ENCODE data around the gene OPN1MW3. TPM values are rescaled to one million over a fixed set of nuclear protein-coding genes. Genes with fewer than 3 reads are reported as not detected.

Gene OPN1MW3
- polyA plus RNA-seq, 1 donor from 2014 or later = not detected

- Histone ChIP-seq H2AFZ (ENCODE audit: low read depth, low read length) (no peak overlapping the region), H3K9me2 (ENCODE audit: insufficient read depth, low read length) (no peaks in the 10 kb centered on the region), H3K9me3 (ENCODE audit: low read length) (no peaks in the 10 kb centered on the region), H3K36me3 (ENCODE audit: insufficient read depth, low read length) (no peaks in the 10 kb centered on the region), H3K27me3 (ENCODE audit: insufficient read depth, low read depth, low read length) (no peaks in the 10 kb centered on the region), H3K9ac (ENCODE audit: low read length) (no peak overlapping the region), H3K27ac (ENCODE audit: low read length) (no peak overlapping the region), H3K4me3 (ENCODE audit: low read length) (no peak overlapping the region), H3K4me2 (ENCODE audit: low read length) (no peak overlapping the region), H3F3A (ENCODE audit: insufficient read depth, low read length, poor library complexity, severe bottlenecking) (no peaks in the 10 kb centered on the region), H4K20me1 (ENCODE audit: insufficient read depth) (no peaks in the 10 kb centered on the region), H3K79me2 (replicated peaks; ENCODE audit: insufficient read depth, low read length) (no peaks in the 10 kb centered on the region)
- TF ChIP-seq REST (IDR thresholded peaks at IDR 0.05; ENCODE audit: borderline replicate concordance) (no peak), RAD21 (conservative IDR thresholded peaks at IDR 0.05) (no peak), MXI1 (conservative IDR thresholded peaks at IDR 0.05; ENCODE audit: poor library complexity, severe bottlenecking) (no peak), TAF1 (IDR thresholded peaks at IDR 0.05; ENCODE audit: low read depth) (no peak), POLR2AphosphoS5 (IDR thresholded peaks at IDR 0.05) (no peak), EZH2 (IDR thresholded peaks at IDR 0.05; ENCODE audit: borderline replicate concordance, insufficient read depth, low read length, poor library complexity, severe bottlenecking) (no peak), SMC3 (conservative IDR thresholded peaks at IDR 0.05; ENCODE audit: poor library complexity) (no peak), EP300 (conservative IDR thresholded peaks at IDR 0.05; ENCODE audit: poor library complexity, severe bottlenecking) (no peak)
- TF ChIP-seq, protein P1, sequence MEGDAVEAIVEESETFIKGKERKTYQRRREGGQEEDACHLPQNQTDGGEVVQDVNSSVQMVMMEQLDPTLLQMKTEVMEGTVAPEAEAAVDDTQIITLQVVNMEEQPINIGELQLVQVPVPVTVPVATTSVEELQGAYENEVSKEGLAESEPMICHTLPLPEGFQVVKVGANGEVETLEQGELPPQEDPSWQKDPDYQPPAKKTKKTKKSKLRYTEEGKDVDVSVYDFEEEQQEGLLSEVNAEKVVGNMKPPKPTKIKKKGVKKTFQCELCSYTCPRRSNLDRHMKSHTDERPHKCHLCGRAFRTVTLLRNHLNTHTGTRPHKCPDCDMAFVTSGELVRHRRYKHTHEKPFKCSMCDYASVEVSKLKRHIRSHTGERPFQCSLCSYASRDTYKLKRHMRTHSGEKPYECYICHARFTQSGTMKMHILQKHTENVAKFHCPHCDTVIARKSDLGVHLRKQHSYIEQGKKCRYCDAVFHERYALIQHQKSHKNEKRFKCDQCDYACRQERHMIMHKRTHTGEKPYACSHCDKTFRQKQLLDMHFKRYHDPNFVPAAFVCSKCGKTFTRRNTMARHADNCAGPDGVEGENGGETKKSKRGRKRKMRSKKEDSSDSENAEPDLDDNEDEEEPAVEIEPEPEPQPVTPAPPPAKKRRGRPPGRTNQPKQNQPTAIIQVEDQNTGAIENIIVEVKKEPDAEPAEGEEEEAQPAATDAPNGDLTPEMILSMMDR (IDR thresholded peaks at IDR 0.05; ENCODE audit: poor library complexity, severe bottlenecking) = no peak
These were observed 53.5 kb downstream of the OPN1MW3 start for GRCh38 chrX:154310616-154311536.

- no peaks in the 10 kb centered on the region for H3K79me2 ChIP-seq (replicated peaks; ENCODE audit: insufficient read depth, low read length)
- TF ChIP-seq EZH2 (IDR thresholded peaks at IDR 0.05; ENCODE audit: borderline replicate concordance, insufficient read depth, low read length, poor library complexity, severe bottlenecking) (no peak), EP300 (conservative IDR thresholded peaks at IDR 0.05; ENCODE audit: poor library complexity, severe bottlenecking) (no peak), TAF1 (IDR thresholded peaks at IDR 0.05; ENCODE audit: low read depth) (no peak), SMC3 (conservative IDR thresholded peaks at IDR 0.05; ENCODE audit: poor library complexity) (no peak), MXI1 (conservative IDR thresholded peaks at IDR 0.05; ENCODE audit: poor library complexity, severe bottlenecking) (no peak), POLR2AphosphoS5 (IDR thresholded peaks at IDR 0.05) (no peak), RAD21 (conservative IDR thresholded peaks at IDR 0.05) (no peak), REST (IDR thresholded peaks at IDR 0.05; ENCODE audit: borderline replicate concordance) (no peak)
- TF ChIP-seq, protein P1 (IDR thresholded peaks at IDR 0.05; ENCODE audit: poor library complexity, severe bottlenecking) = no peak
- H3K4me3 ChIP-seq (ENCODE audit: low read length) = no peak overlapping the region
- H3K27me3 ChIP-seq (ENCODE audit: insufficient read depth, low read depth, low read length) = no peaks in the 10 kb centered on the region
- H3K9me2 ChIP-seq (ENCODE audit: insufficient read depth, low read length) = no peaks in the 10 kb centered on the region
- H3K27ac ChIP-seq (ENCODE audit: low read length) = no peak overlapping the region
- no peaks in the 10 kb centered on the region for H3K36me3 ChIP-seq (ENCODE audit: insufficient read depth, low read length)
- no peaks in the 10 kb centered on the region for H3F3A ChIP-seq (ENCODE audit: insufficient read depth, low read length, poor library complexity, severe bottlenecking)
- H4K20me1 ChIP-seq (ENCODE audit: insufficient read depth) = no peaks in the 10 kb centered on the region
- H3K9ac ChIP-seq (ENCODE audit: low read length) = no peak overlapping the region
- no peak overlapping the region for H3K4me2 ChIP-seq (ENCODE audit: low read length)
- no peak overlapping the region for H2AFZ ChIP-seq (ENCODE audit: low read depth, low read length)
- H3K9me3 ChIP-seq (ENCODE audit: low read length) = no peaks in the 10 kb centered on the region
These were observed 54.7 kb downstream of the OPN1MW3 start for GRCh38 chrX:154312116-154312515.
